ENCODE measurements around the gene MAD1L1.

DNA sequence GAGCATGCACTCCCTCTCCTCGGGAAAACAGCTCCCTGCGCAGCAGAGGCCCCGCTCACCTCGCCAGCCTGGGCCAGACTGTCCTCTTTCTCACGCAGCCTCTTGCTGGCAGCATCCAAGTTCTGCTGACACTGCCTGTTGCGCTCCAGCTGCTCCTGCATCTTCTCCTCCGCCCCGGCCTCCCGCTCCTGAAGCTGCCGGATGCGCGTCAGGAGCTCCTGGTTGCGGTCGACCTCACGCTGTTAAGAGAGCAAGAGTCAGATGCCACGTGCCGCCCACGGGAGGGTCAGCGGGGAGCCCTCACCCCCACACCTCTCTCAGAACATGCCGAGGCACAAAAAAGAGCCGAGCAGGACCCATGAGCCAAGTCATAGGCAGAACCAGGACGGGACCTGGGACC lies 10.2 kb downstream of the MAD1L1 start:
- TF ChIP-seq, protein P1, sequence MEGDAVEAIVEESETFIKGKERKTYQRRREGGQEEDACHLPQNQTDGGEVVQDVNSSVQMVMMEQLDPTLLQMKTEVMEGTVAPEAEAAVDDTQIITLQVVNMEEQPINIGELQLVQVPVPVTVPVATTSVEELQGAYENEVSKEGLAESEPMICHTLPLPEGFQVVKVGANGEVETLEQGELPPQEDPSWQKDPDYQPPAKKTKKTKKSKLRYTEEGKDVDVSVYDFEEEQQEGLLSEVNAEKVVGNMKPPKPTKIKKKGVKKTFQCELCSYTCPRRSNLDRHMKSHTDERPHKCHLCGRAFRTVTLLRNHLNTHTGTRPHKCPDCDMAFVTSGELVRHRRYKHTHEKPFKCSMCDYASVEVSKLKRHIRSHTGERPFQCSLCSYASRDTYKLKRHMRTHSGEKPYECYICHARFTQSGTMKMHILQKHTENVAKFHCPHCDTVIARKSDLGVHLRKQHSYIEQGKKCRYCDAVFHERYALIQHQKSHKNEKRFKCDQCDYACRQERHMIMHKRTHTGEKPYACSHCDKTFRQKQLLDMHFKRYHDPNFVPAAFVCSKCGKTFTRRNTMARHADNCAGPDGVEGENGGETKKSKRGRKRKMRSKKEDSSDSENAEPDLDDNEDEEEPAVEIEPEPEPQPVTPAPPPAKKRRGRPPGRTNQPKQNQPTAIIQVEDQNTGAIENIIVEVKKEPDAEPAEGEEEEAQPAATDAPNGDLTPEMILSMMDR (conservative IDR thresholded peaks at IDR 0.05 in 1 of 2, IDR thresholded peaks at IDR 0.05 in 1 of 2; ENCODE audit: low read depth in 1 of 2, low read length in 2 of 2) = no peak
- no peak for TF ChIP-seq EZH2 (IDR thresholded peaks at IDR 0.05; ENCODE audit: low read length, missing control alignments)

Data from fibroblast of lung (primary cell).